PC-3 (cell line): ENCODE results near the gene ZNF79. TPM values are rescaled to one million over a fixed set of nuclear protein-coding genes. Genes with fewer than 3 reads are reported as not detected.
"Not testable (repeated sequence)": the region's sequence is repeated elsewhere in the genome, so short reads cannot be mapped to it uniquely, and the experiment has no call there.

Experiments used
- ATAC-seq: fragments of 200-7000 bp; cut with Tn5 transposase; 2 replicates; pipeline ENCODE4 v1.9.1; 2020; ENCODE audit warnings: mild to moderate bottlenecking, moderate library complexity
- BruUV-seq: library from RNA; stranded (reverse); fragments of 400-500 nt; replicated peaks from 2 replicates; lab custom pipeline; 2021; lab: Mats Ljungman, UMichigan
- CTCF ChIA-PET: fragments of 300-600 bp; sonication (Branson Sonifier 250); formaldehyde crosslinking; loops from one replicate; lab custom pipeline; 2022; ENCODE audit warnings: antibody characterized with exemption; lab: Charles Lee
- POLR2A ChIA-PET: fragments of 300-600 bp; sonication (Branson Sonifier 250); formaldehyde crosslinking; loops from one replicate; lab custom pipeline; 2022; ENCODE audit warnings: antibody characterized with exemption; ENCODE audit not compliant: unreplicated experiment; lab: Charles Lee
- DNase-seq: peaks from one replicate; pipeline ENCODE4 v3.0.0-alpha.2; 2015
- H2AFZ ChIP-seq: fragments of 300-600 bp; sonication (generic); 2 replicates; pipeline ENCODE4 v1.6.0; 2016; ENCODE audit warnings: antibody characterized with exemption, low read length
- H3F3A ChIP-seq: fragments of 300-600 bp; sonication (generic); one replicate; pipeline ENCODE4 v1.6.0; 2017; ENCODE audit warnings: antibody characterized with exemption, low read length, control low read depth, mild to moderate bottlenecking; ENCODE audit not compliant: unreplicated experiment
- H3K27ac ChIP-seq: fragments of 300-600 bp; sonication (generic); 2 replicates; pipeline ENCODE4 v1.5.1; 2016; ENCODE audit warnings: mild to moderate bottlenecking, low read length
- H3K27me3 ChIP-seq: fragments of 300-600 bp; sonication (generic); 2 replicates; pipeline ENCODE4 v1.6.1; 2016; ENCODE audit warnings: low read length, mixed read lengths
- H3K36me3 ChIP-seq: fragments of 300-600 bp; sonication (generic); 2 replicates; pipeline ENCODE4 v1.6.1; 2016; ENCODE audit warnings: low read depth, mixed run types, low read length, mixed read lengths
- H3K4me1 ChIP-seq: fragments of 300-600 bp; sonication (generic); 2 replicates; pipeline ENCODE4 v1.5.1; 2016; ENCODE audit warnings: low read length; ENCODE audit not compliant: insufficient read depth
- H3K4me2 ChIP-seq: fragments of 300-600 bp; sonication (generic); 2 replicates; pipeline ENCODE4 v1.6.0; 2016; ENCODE audit warnings: low read length
- H3K4me3 ChIP-seq: fragments of 300-600 bp; sonication (generic); 2 replicates; pipeline ENCODE4 v1.5.1; 2016; ENCODE audit warnings: mild to moderate bottlenecking, low read length, mixed read lengths
- H3K79me2 ChIP-seq: fragments of 300-600 bp; sonication (generic); 2 replicates; pipeline ENCODE4 v1.6.1; 2017; ENCODE audit warnings: low read length, mixed read lengths
- H3K9ac ChIP-seq: fragments of 300-600 bp; sonication (generic); 2 replicates; pipeline ENCODE4 v1.6.0; 2016; ENCODE audit warnings: mild to moderate bottlenecking, low read length
- H3K9me2 ChIP-seq: fragments of 300-600 bp; sonication (generic); replicated peaks from 2 replicates; pipeline ENCODE4 v1.6.1; 2016; ENCODE audit warnings: mixed run types, low read length, mixed read lengths
- H3K9me3 ChIP-seq: fragments of 300-600 bp; sonication (generic); 2 replicates; pipeline ENCODE4 v1.6.1; 2016; ENCODE audit warnings: low read length, mixed read lengths
- H4K20me1 ChIP-seq: fragments of 300-600 bp; sonication (generic); 2 replicates; pipeline ENCODE4 v1.6.1; 2016; ENCODE audit warnings: low read length, mixed read lengths
- EZH2 ChIP-seq: fragments of 300-600 bp; sonication (generic); IDR thresholded peaks from one replicate; pipeline ENCODE4 v1.6.1; 2017; ENCODE audit warnings: antibody characterized with exemption, mild to moderate bottlenecking, low read length; ENCODE audit not compliant: unreplicated experiment
- EZH2phosphoT487 ChIP-seq: fragments of 300-600 bp; sonication (generic); IDR thresholded peaks from 2 replicates; pipeline ENCODE4 v1.6.1; 2018; ENCODE audit warnings: mild to moderate bottlenecking, antibody characterized with exemption, low read length, borderline replicate concordance
- intact Hi-C: fragments of 100-400 bp; cut with micrococcal nuclease; formaldehyde crosslinking; loops from 2 replicates; pipeline ENCODE4 v1.9.0; 2023
- total RNA-seq: library from RNA; depleted of rRNA; stranded (reverse); fragments of >200 nt; gene quantifications from 2 replicates; pipeline ENCODE4 v1.2.3, GENCODE V29; 2014
- TF ChIP-seq, protein P1 (sequence below): fragments of 300-600 bp; sonication (generic); conservative IDR thresholded peaks from 2 replicates; pipeline ENCODE4 v1.5.1; 2017; ENCODE audit warnings: antibody characterized with exemption, low read depth, mild to moderate bottlenecking, low read length

The ZNF79 gene
- total RNA-seq, 1 experiment from 2014 or later = 4.9 TPM

DNA sequence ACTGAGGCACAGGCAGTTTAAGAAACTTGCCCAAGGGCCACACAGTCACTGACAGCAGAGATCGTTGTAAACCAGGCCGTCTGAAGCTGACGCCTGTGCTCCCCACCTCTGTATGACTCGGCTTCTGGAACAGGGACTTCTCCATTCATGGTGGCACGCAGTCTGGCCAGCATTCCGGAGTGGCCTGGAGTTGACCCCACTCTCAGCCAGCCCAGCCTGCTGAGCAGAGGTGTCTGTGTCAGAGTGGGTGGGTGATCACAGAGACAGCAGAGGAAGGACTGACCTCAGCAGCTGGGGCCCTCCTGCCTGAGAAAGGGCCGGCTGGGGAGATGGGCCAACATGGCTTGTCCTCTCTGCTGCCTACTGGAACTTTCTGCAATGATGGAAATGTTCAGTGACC, 39.7 kb downstream of the ZNF79 start:
- Histone ChIP-seq H3K9me3 (no peaks in the 10 kb centered on the region), H3K9ac (no peak overlapping the region), H3K4me2 (no peak overlapping the region), H3K27ac (no peak overlapping the region), H3K27me3 (no peaks in the 10 kb centered on the region), H3K4me3 (no peak overlapping the region), H4K20me1 (no peaks in the 10 kb centered on the region), H3F3A (no peaks in the 10 kb centered on the region), H3K9me2 (no peaks in the 10 kb centered on the region), H2AFZ (no peak overlapping the region), H3K4me1 (no peaks in the 10 kb centered on the region), H3K36me3 (peaks cover 4% of the 10 kb centered on the region; the same call in 1 of the 2 replicates), H3K79me2 (no peaks in the 10 kb centered on the region)
- DNase-seq (no peak), ATAC-seq (no peak)
- intact Hi-C loops = no loop called here
- ChIA-PET CTCF (no interaction called here), POLR2A (no interaction called here)
- no TSS peak for BruUV-seq
- TF ChIP-seq, protein P1, sequence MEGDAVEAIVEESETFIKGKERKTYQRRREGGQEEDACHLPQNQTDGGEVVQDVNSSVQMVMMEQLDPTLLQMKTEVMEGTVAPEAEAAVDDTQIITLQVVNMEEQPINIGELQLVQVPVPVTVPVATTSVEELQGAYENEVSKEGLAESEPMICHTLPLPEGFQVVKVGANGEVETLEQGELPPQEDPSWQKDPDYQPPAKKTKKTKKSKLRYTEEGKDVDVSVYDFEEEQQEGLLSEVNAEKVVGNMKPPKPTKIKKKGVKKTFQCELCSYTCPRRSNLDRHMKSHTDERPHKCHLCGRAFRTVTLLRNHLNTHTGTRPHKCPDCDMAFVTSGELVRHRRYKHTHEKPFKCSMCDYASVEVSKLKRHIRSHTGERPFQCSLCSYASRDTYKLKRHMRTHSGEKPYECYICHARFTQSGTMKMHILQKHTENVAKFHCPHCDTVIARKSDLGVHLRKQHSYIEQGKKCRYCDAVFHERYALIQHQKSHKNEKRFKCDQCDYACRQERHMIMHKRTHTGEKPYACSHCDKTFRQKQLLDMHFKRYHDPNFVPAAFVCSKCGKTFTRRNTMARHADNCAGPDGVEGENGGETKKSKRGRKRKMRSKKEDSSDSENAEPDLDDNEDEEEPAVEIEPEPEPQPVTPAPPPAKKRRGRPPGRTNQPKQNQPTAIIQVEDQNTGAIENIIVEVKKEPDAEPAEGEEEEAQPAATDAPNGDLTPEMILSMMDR = no peak
- TF ChIP-seq EZH2 = no peak
- TF ChIP-seq EZH2phosphoT487 = no peak

DNA sequence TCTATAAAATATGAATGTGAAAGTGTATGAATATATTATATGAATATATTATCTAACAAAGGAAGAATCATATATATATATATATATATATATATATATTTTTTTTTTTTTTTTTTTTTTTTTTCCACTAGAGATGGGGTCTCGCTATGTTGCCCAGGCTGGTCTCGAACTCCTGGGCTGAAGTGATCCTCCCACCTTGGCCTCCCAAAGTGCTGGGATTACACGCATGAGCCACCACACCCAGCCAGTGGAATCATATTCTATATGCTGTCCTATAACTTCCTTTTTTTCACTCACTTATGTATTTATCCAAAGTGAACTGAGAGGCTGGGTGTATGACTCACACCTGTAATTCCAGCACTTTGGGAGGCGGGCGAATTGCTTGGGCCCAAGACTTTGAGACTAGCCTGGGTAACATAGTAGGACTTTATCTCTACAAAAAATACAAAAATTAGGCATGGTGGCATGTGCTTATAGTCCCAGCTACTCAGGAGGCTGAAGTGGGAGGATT, 42.3 kb downstream of the ZNF79 start:
- H3K27ac ChIP-seq, H3K4me2 ChIP-seq, POLR2A ChIA-PET, BruUV-seq, H3K9me3 ChIP-seq, H3K4me1 ChIP-seq, H2AFZ ChIP-seq, H3K79me2 ChIP-seq, CTCF ChIA-PET, H3K9me2 ChIP-seq, intact Hi-C loops, H3K36me3 ChIP-seq, H4K20me1 ChIP-seq, H3K27me3 ChIP-seq, H3K9ac ChIP-seq, H3K4me3 ChIP-seq, H3F3A ChIP-seq: not testable (repeated sequence)
- ATAC-seq (peak; percentile 81), DNase-seq (peak; percentile 50)

DNA sequence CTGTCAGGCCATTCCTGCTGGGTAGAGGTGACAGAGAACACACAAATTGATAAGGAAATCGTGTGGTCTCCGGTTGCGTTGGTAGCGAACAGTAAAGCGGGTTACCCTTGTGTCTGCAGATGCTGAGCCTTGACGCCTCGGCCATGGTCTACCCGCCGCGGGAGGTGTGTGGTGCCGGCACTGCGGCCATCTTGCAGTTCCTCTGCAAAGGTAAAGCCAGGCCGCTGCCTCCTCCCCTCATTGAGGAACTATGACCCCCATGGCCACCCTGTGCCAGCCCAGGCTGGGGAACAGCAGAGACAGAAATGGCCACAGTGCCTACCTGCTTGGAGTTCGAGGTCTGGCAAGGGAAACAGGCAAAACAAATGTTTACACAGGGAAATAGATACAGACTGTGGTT, 43.4 kb downstream of the ZNF79 start:
- H3K4me1 ChIP-seq = no peaks in the 10 kb centered on the region
- H3K27ac ChIP-seq = no peak overlapping the region
- ATAC-seq = no peak
- no peaks in the 10 kb centered on the region for H3K9me3 ChIP-seq
- H3K4me3 ChIP-seq = no peak overlapping the region
- H3K9me2 ChIP-seq = no peaks in the 10 kb centered on the region
- H2AFZ ChIP-seq = no peak overlapping the region
- no peak overlapping the region for H3K4me2 ChIP-seq
- CTCF ChIA-PET = no interaction called here
- no peaks in the 10 kb centered on the region for H3K79me2 ChIP-seq
- DNase-seq = no peak
- intact Hi-C loops = no loop called here
- no peak overlapping the region for H3K9ac ChIP-seq
- no TSS peak for BruUV-seq
- POLR2A ChIA-PET = no interaction called here
- no peaks in the 10 kb centered on the region for H4K20me1 ChIP-seq
- peaks cover 4% of the 10 kb centered on the region; the same call in 1 of the 2 replicates for H3K36me3 ChIP-seq
- no peaks in the 10 kb centered on the region for H3K27me3 ChIP-seq
- TF ChIP-seq, protein P1 = no peak
- no peak for TF ChIP-seq EZH2
- no peak for TF ChIP-seq EZH2phosphoT487
- no peaks in the 10 kb centered on the region for H3F3A ChIP-seq
